Panc1 (cell line): ENCODE measurements around the gene KDM4B. TPM values are rescaled to one million over a fixed set of nuclear protein-coding genes. Genes with fewer than 3 reads are reported as not detected.

Source experiments
- ATAC-seq: fragments of 200-7000 bp; cut with Tn5 transposase; 2 replicates; pipeline ENCODE4 v1.9.1; 2020; ENCODE audit warnings: mild to moderate bottlenecking, moderate library complexity
- BruUV-seq: library from RNA; stranded (reverse); fragments of 400-500 nt; replicated peaks from 2 replicates; lab custom pipeline; 2021; lab: Mats Ljungman, UMichigan
- CTCF ChIA-PET: fragments of 300-600 bp; sonication (Branson Sonifier 250); formaldehyde crosslinking; loops from one replicate; lab custom pipeline; 2022; ENCODE audit warnings: antibody characterized with exemption; lab: Charles Lee
- POLR2A ChIA-PET: fragments of 300-600 bp; sonication (Branson Sonifier 250); formaldehyde crosslinking; loops from one replicate; lab custom pipeline; 2022; ENCODE audit warnings: antibody characterized with exemption; lab: Charles Lee
- DNase-seq: peaks from one replicate; pipeline ENCODE4 v3.0.0-alpha.2; 2010; ENCODE audit warnings: low read depth, low spot score
- H3K27ac ChIP-seq: 2 replicates; pipeline ENCODE4 v1.5.1; 2011; ENCODE audit warnings: mild to moderate bottlenecking, low read length, inconsistent platforms
- H3K27me3 ChIP-seq: fragments of 200-500 bp; sonication (Bioruptor generic); 2 replicates; pipeline ENCODE4 v1.6.0; 2014; ENCODE audit warnings: low read length, inconsistent platforms; ENCODE audit not compliant: control insufficient read depth, insufficient read depth
- H3K36me3 ChIP-seq: fragments of 200-500 bp; sonication (Bioruptor generic); 2 replicates; pipeline ENCODE4 v1.5.1; 2014; ENCODE audit warnings: inconsistent platforms, mild to moderate bottlenecking, low read length, moderate library complexity; ENCODE audit not compliant: control insufficient read depth, insufficient read depth
- H3K4me1 ChIP-seq: 2 replicates; pipeline ENCODE4 v1.5.1; 2011; ENCODE audit warnings: inconsistent platforms, mild to moderate bottlenecking, low read length, moderate library complexity; ENCODE audit not compliant: control insufficient read depth, insufficient read depth
- H3K4me3 ChIP-seq, 2 experiments: 2 replicates each; pipeline ENCODE4 v1.5.1; 2011 to 2012; ENCODE audit warnings: low read depth in 2 of 2, low read length in 2 of 2, mild to moderate bottlenecking in 2 of 2, inconsistent platforms in 1 of 2, moderate library complexity in 1 of 2
- H3K9me3 ChIP-seq: fragments of 200-500 bp; sonication (Bioruptor generic); 2 replicates; pipeline ENCODE4 v1.5.1; 2014; ENCODE audit warnings: low read depth, mild to moderate bottlenecking, inconsistent platforms, low read length, moderate library complexity; ENCODE audit not compliant: control insufficient read depth, insufficient read depth
- POLR2AphosphoS5 ChIP-seq: IDR thresholded peaks from 2 replicates; pipeline ENCODE4 v1.6.1; 2012; ENCODE audit warnings: mild to moderate bottlenecking, low read depth, low read length, moderate library complexity
- SIN3A ChIP-seq: IDR thresholded peaks from 2 replicates; pipeline ENCODE4 v1.6.1; 2012; ENCODE audit warnings: low read depth, mild to moderate bottlenecking, low read length, moderate library complexity, borderline replicate concordance; ENCODE audit not compliant: insufficient read depth
- TCF7L2 ChIP-seq: IDR thresholded peaks from 2 replicates; pipeline ENCODE4 v1.6.1; 2011; ENCODE audit warnings: mild to moderate bottlenecking, low read depth, low read length, inconsistent platforms
- in situ Hi-C: cut with HindIII; loops from 2 replicates; pipeline ENCODE4 v1.10.0; 2016; ENCODE audit warnings: low sequenced_read_pairs, low pct_unique_long_range_greater_than_20kb
- intact Hi-C: fragments of 100-400 bp; cut with micrococcal nuclease; formaldehyde crosslinking; loops from one replicate; pipeline ENCODE4 v1.10.0; 2022; ENCODE audit not compliant: unreplicated experiment
- total RNA-seq: library from RNA; stranded (reverse); gene quantifications from one replicate; pipeline ENCODE4 v1.2.1, GENCODE V29; 2021; ENCODE audit not compliant: unreplicated experiment
- TF ChIP-seq, protein P1 (sequence below), 2 experiments: IDR thresholded peaks; 2 replicates each; pipeline ENCODE4 v1.6.1; 2011 to 2012; ENCODE audit warnings: low read depth in 2 of 2, control low read depth in 1 of 2, low read length in 1 of 2, mild to moderate bottlenecking in 1 of 2, moderate library complexity in 1 of 2; ENCODE audit not compliant: insufficient read depth in 1 of 2
- TF ChIP-seq, protein P2 (sequence below): fragments of 450-650 bp; IDR thresholded peaks from 2 replicates; pipeline ENCODE4 v1.5.1; 2017; ENCODE audit warnings: mild to moderate bottlenecking

The KDM4B gene
- total RNA-seq, 1 experiment from 2014 or later, result 18.4 TPM

DNA sequence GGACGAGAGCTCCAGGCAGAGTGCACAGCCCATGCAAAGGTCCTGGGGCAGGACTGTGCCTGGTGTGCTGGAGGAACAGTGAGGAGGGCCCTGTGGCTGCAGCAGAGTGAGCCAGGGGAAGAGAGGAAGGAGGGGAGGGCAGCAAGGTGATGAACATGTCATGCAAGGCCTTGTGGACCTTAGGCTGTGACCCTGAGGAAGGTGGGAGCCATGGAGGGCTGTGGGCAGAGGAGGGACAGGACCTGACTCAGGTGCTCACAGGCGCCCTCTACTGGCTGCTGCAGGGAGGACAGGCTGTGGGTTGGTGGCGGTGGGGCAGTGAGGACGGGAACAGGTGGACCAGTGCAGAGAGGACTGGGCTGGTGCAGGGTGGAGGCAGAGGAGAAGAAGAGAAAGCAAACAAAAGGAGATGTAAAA is 201.4 kb downstream of the KDM4B start:
- no peak for TF ChIP-seq SIN3A
- TF ChIP-seq, protein P1, sequence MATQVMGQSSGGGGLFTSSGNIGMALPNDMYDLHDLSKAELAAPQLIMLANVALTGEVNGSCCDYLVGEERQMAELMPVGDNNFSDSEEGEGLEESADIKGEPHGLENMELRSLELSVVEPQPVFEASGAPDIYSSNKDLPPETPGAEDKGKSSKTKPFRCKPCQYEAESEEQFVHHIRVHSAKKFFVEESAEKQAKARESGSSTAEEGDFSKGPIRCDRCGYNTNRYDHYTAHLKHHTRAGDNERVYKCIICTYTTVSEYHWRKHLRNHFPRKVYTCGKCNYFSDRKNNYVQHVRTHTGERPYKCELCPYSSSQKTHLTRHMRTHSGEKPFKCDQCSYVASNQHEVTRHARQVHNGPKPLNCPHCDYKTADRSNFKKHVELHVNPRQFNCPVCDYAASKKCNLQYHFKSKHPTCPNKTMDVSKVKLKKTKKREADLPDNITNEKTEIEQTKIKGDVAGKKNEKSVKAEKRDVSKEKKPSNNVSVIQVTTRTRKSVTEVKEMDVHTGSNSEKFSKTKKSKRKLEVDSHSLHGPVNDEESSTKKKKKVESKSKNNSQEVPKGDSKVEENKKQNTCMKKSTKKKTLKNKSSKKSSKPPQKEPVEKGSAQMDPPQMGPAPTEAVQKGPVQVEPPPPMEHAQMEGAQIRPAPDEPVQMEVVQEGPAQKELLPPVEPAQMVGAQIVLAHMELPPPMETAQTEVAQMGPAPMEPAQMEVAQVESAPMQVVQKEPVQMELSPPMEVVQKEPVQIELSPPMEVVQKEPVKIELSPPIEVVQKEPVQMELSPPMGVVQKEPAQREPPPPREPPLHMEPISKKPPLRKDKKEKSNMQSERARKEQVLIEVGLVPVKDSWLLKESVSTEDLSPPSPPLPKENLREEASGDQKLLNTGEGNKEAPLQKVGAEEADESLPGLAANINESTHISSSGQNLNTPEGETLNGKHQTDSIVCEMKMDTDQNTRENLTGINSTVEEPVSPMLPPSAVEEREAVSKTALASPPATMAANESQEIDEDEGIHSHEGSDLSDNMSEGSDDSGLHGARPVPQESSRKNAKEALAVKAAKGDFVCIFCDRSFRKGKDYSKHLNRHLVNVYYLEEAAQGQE (IDR thresholded peaks at IDR 0.05; ENCODE audit: insufficient read depth in 1 of 2, low read depth in 2 of 2, low read length in 1 of 2), result no peak
- TF ChIP-seq POLR2AphosphoS5, result no peak
- TF ChIP-seq, protein P2, sequence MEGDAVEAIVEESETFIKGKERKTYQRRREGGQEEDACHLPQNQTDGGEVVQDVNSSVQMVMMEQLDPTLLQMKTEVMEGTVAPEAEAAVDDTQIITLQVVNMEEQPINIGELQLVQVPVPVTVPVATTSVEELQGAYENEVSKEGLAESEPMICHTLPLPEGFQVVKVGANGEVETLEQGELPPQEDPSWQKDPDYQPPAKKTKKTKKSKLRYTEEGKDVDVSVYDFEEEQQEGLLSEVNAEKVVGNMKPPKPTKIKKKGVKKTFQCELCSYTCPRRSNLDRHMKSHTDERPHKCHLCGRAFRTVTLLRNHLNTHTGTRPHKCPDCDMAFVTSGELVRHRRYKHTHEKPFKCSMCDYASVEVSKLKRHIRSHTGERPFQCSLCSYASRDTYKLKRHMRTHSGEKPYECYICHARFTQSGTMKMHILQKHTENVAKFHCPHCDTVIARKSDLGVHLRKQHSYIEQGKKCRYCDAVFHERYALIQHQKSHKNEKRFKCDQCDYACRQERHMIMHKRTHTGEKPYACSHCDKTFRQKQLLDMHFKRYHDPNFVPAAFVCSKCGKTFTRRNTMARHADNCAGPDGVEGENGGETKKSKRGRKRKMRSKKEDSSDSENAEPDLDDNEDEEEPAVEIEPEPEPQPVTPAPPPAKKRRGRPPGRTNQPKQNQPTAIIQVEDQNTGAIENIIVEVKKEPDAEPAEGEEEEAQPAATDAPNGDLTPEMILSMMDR, result no peak; the same call in 1 of the 2 replicates
- no peak for TF ChIP-seq TCF7L2
- ChIA-PET CTCF (no interaction called here), POLR2A (interaction anchor here (0.7 kb wide), 1 partner anchor 362 kb away, joined by 12 read pairs; no protein-coding TSS in a partner anchor)
- in situ Hi-C loops, result no loop called here
- ATAC-seq (peak; percentile 56; the same call in 1 of the 2 replicates), DNase-seq (no peak)
- intact Hi-C loops, result no loop called here
- no TSS peak for BruUV-seq
- Histone ChIP-seq H3K27me3 (no peaks in the 10 kb centered on the region), H3K27ac (no peak overlapping the region), H3K36me3 (no peaks in the 10 kb centered on the region), H3K9me3 (no peaks in the 10 kb centered on the region), H3K4me1 (no peaks in the 10 kb centered on the region), H3K4me3 (no peak overlapping the region)

DNA sequence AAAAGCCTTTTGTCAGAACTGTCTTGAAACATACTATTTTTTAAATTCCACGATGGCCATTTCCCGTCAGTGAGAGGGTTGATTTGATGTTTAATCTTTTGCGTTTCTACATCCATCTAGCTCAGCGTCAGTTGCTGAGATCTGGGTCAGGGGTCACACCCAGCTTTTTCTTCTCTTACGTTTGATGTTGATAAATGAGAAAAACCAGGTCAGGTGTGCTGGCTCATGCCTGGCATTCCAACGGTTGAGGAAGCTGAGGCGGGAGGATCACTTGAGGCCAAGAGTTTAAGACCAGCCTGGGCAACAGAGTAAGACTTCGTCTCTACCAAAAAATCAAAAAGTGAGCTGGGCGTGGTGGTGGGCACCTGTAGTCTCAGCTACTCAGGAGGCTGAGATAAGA is 202.8 kb downstream of the KDM4B start:
- no peak overlapping the region for H3K4me3 ChIP-seq
- H3K36me3 ChIP-seq, result no peaks in the 10 kb centered on the region
- CTCF ChIA-PET, result interaction anchor here (0.5 kb wide), 1 partner anchor 15 kb away, joined by 10 read pairs; no protein-coding TSS in a partner anchor
- H3K27ac ChIP-seq, result no peak overlapping the region
- in situ Hi-C loops (no loop called here), intact Hi-C loops (no loop called here)
- POLR2A ChIA-PET, result interaction anchor here (0.6 kb wide), 1 partner anchor 220 kb away, joined by 7 read pairs; no protein-coding TSS in a partner anchor
- no peak for TF ChIP-seq SIN3A
- no peak for TF ChIP-seq TCF7L2
- TF ChIP-seq, protein P1 (IDR thresholded peaks at IDR 0.05; ENCODE audit: insufficient read depth in 1 of 2, low read depth in 2 of 2, low read length in 1 of 2), result no peak
- no peak for TF ChIP-seq POLR2AphosphoS5
- TF ChIP-seq, protein P2, result no peak
- H3K9me3 ChIP-seq, result no peaks in the 10 kb centered on the region
- no peaks in the 10 kb centered on the region for H3K27me3 ChIP-seq
- DNase-seq (no peak), ATAC-seq (no peak)
- H3K4me1 ChIP-seq, result no peaks in the 10 kb centered on the region
- no TSS peak for BruUV-seq
